K562 (cell line): ENCODE measurements around the gene MBNL2. TPM values are rescaled to one million over a fixed set of nuclear protein-coding genes. Genes with fewer than 3 reads are reported as not detected.

Experiments used
- ATAC-seq: fragments of 200-7000 bp; cut with Tn5 transposase; 3 replicates; pipeline ENCODE4 v1.9.1; 2020; ENCODE audit warnings: moderate library complexity
- BruUV-seq: library from RNA; stranded (reverse); fragments of 400-500 nt; replicated peaks from 2 replicates; lab custom pipeline; 2021; lab: Mats Ljungman, UMichigan
- CTCF ChIA-PET: fragments of 300-600 bp; formaldehyde crosslinking; extraction: SDS; loops from one replicate; lab custom pipeline; 2021; ENCODE audit warnings: low intra/inter-chr PET ratio; lab: Yijun Ruan, JAX
- POLR2A ChIA-PET: fragments of 300-600, 350-650 bp; sonication (Branson Sonifier 250); formaldehyde crosslinking; extraction: SDS; loops from one replicate; lab custom pipeline; 2021; ENCODE audit warnings: antibody characterized with exemption, inconsistent platforms; lab: Yijun Ruan, JAX
- DNase-seq, 4 experiments: peaks; one replicate each; pipeline versions ENCODE4 v3.0.0 to v3.0.0-alpha.2; 2011 to 2018; ENCODE audit warnings: low spot score in 3 of 4, mixed read lengths in 3 of 4; ENCODE audit errors: extremely low read depth in 1 of 4
- FAIRE-seq: peaks from 2 replicates; lab custom pipeline; 2011; peaks lifted over from hg19 to GRCh38; lab: Jason Lieb, UNC
- H2AFZ ChIP-seq: 2 replicates; pipeline ENCODE4 v1.6.0; 2011; ENCODE audit warnings: low read depth, low read length, control low read depth, inconsistent platforms
- H3K27ac ChIP-seq: fragments of 200-600 bp; 3 replicates; pipeline ENCODE4 v1.8.0; 2011; ENCODE audit warnings: low read depth, mild to moderate bottlenecking, control low read depth, inconsistent platforms, low read length, moderate library complexity, mixed read lengths; ENCODE audit errors: extremely low read depth
- H3K27me3 ChIP-seq, 2 experiments: fragments of 300-600 bp in 1 of 2; 2 replicates in 1 of 2; 3 replicates in 1 of 2; pipeline versions ENCODE4 v1.6.0 to v1.8.0; 2011; ENCODE audit warnings: inconsistent platforms in 2 of 2, low read length in 2 of 2, mild to moderate bottlenecking in 1 of 2, mixed read lengths in 1 of 2, moderate library complexity in 1 of 2; ENCODE audit not compliant: control insufficient read depth in 2 of 2, insufficient read depth in 2 of 2
- H3K36me3 ChIP-seq: fragments of 300-600 bp; 3 replicates; pipeline ENCODE4 v1.8.0; 2011; ENCODE audit warnings: mild to moderate bottlenecking, low read length, inconsistent platforms; ENCODE audit not compliant: control insufficient read depth, insufficient read depth
- H3K4me1 ChIP-seq, 2 experiments: fragments of 200-600 bp in 1 of 2; replicated peaks in 1 of 2; 2 replicates in 1 of 2; 3 replicates in 1 of 2; pipeline versions ENCODE4 v1.5.1 to v1.8.0; 2011; ENCODE audit warnings: inconsistent platforms in 2 of 2, low read length in 2 of 2, mild to moderate bottlenecking in 1 of 2, mixed read lengths in 1 of 2, moderate library complexity in 1 of 2; ENCODE audit not compliant: control insufficient read depth in 2 of 2, insufficient read depth in 2 of 2
- H3K4me2 ChIP-seq: 2 replicates; pipeline ENCODE4 v1.6.1; 2011; ENCODE audit warnings: low read length, control low read depth, inconsistent platforms, mixed read lengths; ENCODE audit not compliant: insufficient read depth
- H3K4me3 ChIP-seq: fragments of 200-600 bp; sonication (generic), shearing (Covaris generic); 2 replicates; pipeline ENCODE4 v1.5.1; 2016; ENCODE audit warnings: control low read depth, inconsistent platforms
- H3K79me2 ChIP-seq: fragments of 200-600 bp; 3 replicates; pipeline ENCODE4 v1.8.0; 2011; ENCODE audit warnings: low read length, inconsistent platforms; ENCODE audit not compliant: control insufficient read depth, insufficient read depth
- H3K9ac ChIP-seq, 2 experiments: 2 replicates each; pipeline versions ENCODE4 v1.6.0 to v1.6.1; 2011; ENCODE audit warnings: low read depth in 2 of 2, low read length in 2 of 2, control low read depth in 1 of 2, inconsistent platforms in 1 of 2, mild to moderate bottlenecking in 1 of 2, mixed read lengths in 1 of 2; ENCODE audit not compliant: insufficient read depth in 1 of 2
- H3K9me1 ChIP-seq: one replicate; pipeline ENCODE4 v1.6.0; 2011; ENCODE audit warnings: inconsistent platforms, mild to moderate bottlenecking, low read length, moderate library complexity; ENCODE audit not compliant: control insufficient read depth, insufficient read depth
- H3K9me3 ChIP-seq: replicated peaks from 2 replicates; pipeline ENCODE4 v1.5.1; 2011; ENCODE audit warnings: low read depth, low read length, inconsistent platforms; ENCODE audit not compliant: control insufficient read depth, insufficient read depth
- H4K20me1 ChIP-seq: replicated peaks from 2 replicates; pipeline ENCODE4 v1.6.1; 2011; ENCODE audit warnings: low read length, inconsistent platforms, mixed read lengths; ENCODE audit not compliant: control insufficient read depth, insufficient read depth
- FOXM1 ChIP-seq, 2 experiments: fragments of 450-650 bp in 1 of 2; sonication (generic) in 1 of 2; formaldehyde crosslinking in 1 of 2; IDR thresholded peaks; 2 replicates each; pipeline versions ENCODE4 v1.6.1 to v1.9.0; 2017 to 2022; ENCODE audit warnings: low read depth in 2 of 2, mild to moderate bottlenecking in 2 of 2, missing genetic modification reagents in 1 of 2, moderate library complexity in 1 of 2
- MBD2 ChIP-seq: sonication (generic); IDR thresholded peaks from 2 replicates; pipeline ENCODE4 v1.6.1; 2016; ENCODE audit warnings: low read depth, borderline replicate concordance
- NFE2 ChIP-seq: IDR thresholded peaks from 2 replicates; pipeline ENCODE4 v1.6.1; 2014; ENCODE audit warnings: antibody characterized with exemption, low read depth
- TEAD2 ChIP-seq: fragments of 450-650 bp; IDR thresholded peaks from 2 replicates; pipeline ENCODE4 v1.6.1; 2016; ENCODE audit warnings: missing genetic modification characterization, control low read depth, missing compliant biosample characterization
- WGBS: fragments of 100-300 bp; shearing (Covaris generic); methylation state at CpG from one replicate; pipeline ENCODE4 v1.1.6; 2016; ENCODE audit warnings: low coverage, mixed read lengths; ENCODE audit not compliant: insufficient coverage; ENCODE audit errors: missing lambda C conversion rate; 5-methylcytosine and 5-hydroxymethylcytosine counted together
- in situ Hi-C: fragments of 300-500 bp; cut with MboI; formaldehyde crosslinking; loops from 4 replicates; pipeline ENCODE4 v1.15.0; 2018; ENCODE audit warnings: inconsistent platforms, mixed read lengths
- intact Hi-C: fragments of 100-400 bp; cut with micrococcal nuclease; formaldehyde crosslinking; loops from 2 replicates; pipeline ENCODE4 v1.14.2; 2022
- polyA plus RNA-seq, 8 experiments: library from polyadenylated mRNA; depleted of rRNA in 4 of 8; stranded (reverse) in 5 of 8; unstranded in 3 of 8; fragments of >200 nt; fragmentation: Nextera tagmentation in 2 of 8; fragmentation: Illumina TruSeq in 1 of 8; extraction: Ambion mirVana in 2 of 8; extraction: Trizol in 1 of 8; gene quantifications; 2 replicates each; pipeline versions ENCODE4 v1.2.1 to v1.2.3, GENCODE V29; 2011 to 2014; ENCODE audit warnings: inconsistent platforms in 1 of 8, missing spikeins in 1 of 8
- total RNA-seq, 7 experiments: library from RNA; depleted of rRNA in 6 of 7; stranded (reverse); fragments of >200 nt in 6 of 7; fragmentation: Illumina TruSeq in 2 of 7; extraction: Trizol in 2 of 7; gene quantifications; 2 replicates each; pipeline versions ENCODE4 v1.2.1 to v1.2.3, GENCODE V29; 2011 to 2021; ENCODE audit warnings: low replicate concordance in 1 of 7
- TF ChIP-seq, protein P1 (sequence below): fragments of 250-450 bp; sonication (Bioruptor Pico); IDR thresholded peaks from 2 replicates; pipeline ENCODE4 v1.5.0; 2021
- TF ChIP-seq, protein P2 (sequence below): fragments of 450-650 bp; IDR thresholded peaks from 2 replicates; pipeline ENCODE4 v1.6.1; 2016; ENCODE audit warnings: low read depth, mild to moderate bottlenecking, moderate library complexity

MBNL2 gene
- total and polyA plus RNA-seq, 9 of the 15 experiments (the other 6 are each of a cell fraction or from before 2014, with no cell fraction given) = 7.0 to 24.8 (median 13.8) TPM

DNA sequence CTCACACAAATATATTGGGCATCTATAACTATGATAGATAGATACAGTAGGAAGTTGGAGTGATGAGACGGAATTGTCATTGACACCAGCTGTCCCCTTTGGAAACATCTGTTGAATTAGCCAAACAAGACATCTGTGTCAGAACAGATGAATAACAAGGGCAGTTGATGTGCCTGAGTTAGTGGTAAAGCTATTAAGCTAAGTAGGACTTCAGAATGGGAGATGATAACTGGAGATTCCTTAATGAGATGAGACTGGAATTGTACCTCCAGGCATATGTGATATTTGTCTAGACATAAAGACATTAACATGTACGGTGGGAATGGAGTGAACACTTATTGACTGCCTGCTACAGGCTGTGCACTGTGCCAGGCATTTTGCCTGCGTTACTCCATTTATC is 78.7 kb downstream of the MBNL2 start (continued):
- TF ChIP-seq, protein P1, sequence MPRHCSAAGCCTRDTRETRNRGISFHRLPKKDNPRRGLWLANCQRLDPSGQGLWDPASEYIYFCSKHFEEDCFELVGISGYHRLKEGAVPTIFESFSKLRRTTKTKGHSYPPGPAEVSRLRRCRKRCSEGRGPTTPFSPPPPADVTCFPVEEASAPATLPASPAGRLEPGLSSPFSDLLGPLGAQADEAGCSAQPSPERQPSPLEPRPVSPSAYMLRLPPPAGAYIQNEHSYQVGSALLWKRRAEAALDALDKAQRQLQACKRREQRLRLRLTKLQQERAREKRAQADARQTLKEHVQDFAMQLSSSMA (CRISPR knock-in tag) = no peak
- TF ChIP-seq, protein P2, sequence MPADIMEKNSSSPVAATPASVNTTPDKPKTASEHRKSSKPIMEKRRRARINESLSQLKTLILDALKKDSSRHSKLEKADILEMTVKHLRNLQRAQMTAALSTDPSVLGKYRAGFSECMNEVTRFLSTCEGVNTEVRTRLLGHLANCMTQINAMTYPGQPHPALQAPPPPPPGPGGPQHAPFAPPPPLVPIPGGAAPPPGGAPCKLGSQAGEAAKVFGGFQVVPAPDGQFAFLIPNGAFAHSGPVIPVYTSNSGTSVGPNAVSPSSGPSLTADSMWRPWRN = no peak
- TF ChIP-seq TEAD2 (tag) (no peak), FOXM1 (IDR thresholded peaks at IDR 0.05; ENCODE audit: low read depth) (no peak), FOXM1 (CRISPR knock-in tag; IDR thresholded peaks at IDR 0.05; ENCODE audit: low read depth) (no peak)
- TF ChIP-seq, all 486 proteins: peak for 0

DNA sequence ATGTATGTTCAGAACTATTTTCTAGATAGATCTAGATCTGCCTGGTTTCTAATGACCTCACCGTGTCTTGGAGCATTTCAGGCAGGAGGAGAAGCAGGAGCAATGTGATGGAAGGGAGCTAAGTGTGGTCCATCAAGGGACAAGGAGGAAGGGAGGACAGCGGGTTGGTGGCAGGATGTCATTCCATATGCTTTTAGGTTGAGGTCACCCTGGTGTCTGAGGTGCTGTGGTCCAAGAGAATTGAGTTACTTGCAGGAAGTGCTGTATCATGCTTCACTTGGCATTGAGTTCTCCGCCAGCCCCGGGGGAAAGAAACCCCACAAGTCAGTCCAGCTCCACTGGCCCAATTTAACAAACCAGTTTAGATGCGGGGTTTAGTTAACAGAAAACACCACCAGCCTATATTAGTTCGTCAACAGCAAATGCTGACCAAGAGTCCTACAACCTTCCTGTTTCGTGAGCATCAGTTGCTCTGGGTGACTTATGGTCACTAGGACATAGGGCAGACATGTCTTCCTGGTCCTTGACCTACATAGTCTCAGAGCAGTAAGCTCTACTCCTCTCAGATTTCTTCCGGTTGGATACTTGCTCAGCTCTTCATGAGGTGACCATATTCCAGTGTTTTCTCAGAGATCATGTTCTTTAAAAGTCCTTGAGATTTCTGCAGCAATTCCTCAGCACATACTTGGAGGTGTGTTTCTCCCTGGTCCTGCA is 79.4 kb downstream of the MBNL2 start:
- intact Hi-C loops = no loop called here
- no peak for DNase-seq
- Histone ChIP-seq H3K4me1 (no peaks in the 10 kb centered on the region; a peak in 2 of 5 replicates), H4K20me1 (0 out of 2 replicates have a peak, but pooled peaks cover 3% of the 10 kb centered on the region), H3K27ac (no peak overlapping the region), H3K9me1 (no peaks in the 10 kb centered on the region), H3K27me3 (no peaks in the 10 kb centered on the region), H3K4me2 (no peak overlapping the region), H3K36me3 (peaks cover 5% of the 10 kb centered on the region; the same call in 1 of the 3 replicates), H3K9me3 (no peaks in the 10 kb centered on the region), H3K4me3 (no peak overlapping the region), H3K9ac (no peak overlapping the region), H2AFZ (no peak overlapping the region), H3K79me2 (peaks cover 26% of the 10 kb centered on the region; the same call in 2 of the 3 replicates)
- 68% methylated on average over 5 of the region's 8 CpGs for WGBS
- no peak for FAIRE-seq
- TF ChIP-seq MBD2 (no peak), NFE2 (peak; percentile 29; the same call in 1 of the 2 replicates)
- in situ Hi-C loops = no loop called here
- POLR2A ChIA-PET = interaction anchor here (0.6 to 1.4 kb wide), 3 partner anchors 11 to 100 kb away, joined by 3 to 5 read pairs (median 4); no protein-coding TSS in a partner anchor
- no peak; the same call in 2 of the 3 replicates for ATAC-seq
- CTCF ChIA-PET = no interaction called here
- BruUV-seq = no TSS peak
